Activated CD4-positive, CD25-positive, alpha-beta regulatory T cell (primary cell): ENCODE data around the gene TMEM223.
"Not testable (repeated sequence)": the region's sequence is repeated elsewhere in the genome, so short reads cannot be mapped to it uniquely, and the experiment has no call there.

Experiments used
- DNase-seq, 4 experiments: peaks; one replicate each; lab custom pipeline; 2025; lab: John Stamatoyannopoulos, UW

TMEM223 gene

DNA sequence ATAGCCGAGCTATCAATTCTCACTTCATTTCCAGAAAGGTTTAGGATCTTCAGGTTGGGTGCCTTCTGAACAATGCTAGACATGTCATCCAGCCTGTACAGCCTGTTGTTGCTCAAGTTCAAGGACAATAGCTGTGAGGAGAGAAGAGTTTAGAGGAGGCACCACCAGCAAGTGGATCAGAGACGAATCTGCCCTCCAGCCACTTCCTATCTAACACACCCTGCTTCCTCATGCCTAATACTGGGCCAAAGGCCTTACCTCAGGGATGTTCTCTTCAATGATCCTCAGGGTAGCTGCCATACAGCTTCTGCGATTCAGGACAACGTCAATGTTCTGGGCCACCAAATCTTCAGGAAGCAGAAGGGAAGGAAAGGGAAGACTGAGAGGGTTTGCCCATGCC is 9.3 kb upstream of the TMEM223 start:
- DNase-seq: no peak

GRCh38 chr11:62799486-62799885 is 7.7 kb upstream of the TMEM223 start:
- DNase-seq: no peak

DNA sequence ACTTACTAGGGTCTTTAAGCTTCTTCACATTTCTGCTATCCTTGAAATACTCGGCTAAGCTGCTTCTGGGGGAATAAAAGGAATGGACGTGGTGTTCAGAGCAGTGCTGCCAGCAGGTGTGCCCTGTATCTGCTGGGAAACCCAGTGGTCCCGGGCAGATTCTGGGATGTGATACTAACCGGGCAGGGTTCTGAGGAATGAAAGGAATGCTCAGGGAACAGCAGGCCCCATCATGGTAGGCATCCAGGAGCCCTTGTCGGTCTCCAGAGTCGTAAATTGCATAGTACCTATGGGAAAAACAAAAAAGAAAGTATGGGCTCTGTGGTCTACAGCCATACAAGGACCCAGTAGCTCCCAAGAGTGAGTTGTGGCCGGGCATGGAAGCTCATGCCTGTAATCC is 4.5 kb upstream of the TMEM223 start:
- no peak for DNase-seq

- no peak for DNase-seq
These were observed 2.5 kb upstream of the TMEM223 start for GRCh38 chr11:62794201-62794775.

DNA sequence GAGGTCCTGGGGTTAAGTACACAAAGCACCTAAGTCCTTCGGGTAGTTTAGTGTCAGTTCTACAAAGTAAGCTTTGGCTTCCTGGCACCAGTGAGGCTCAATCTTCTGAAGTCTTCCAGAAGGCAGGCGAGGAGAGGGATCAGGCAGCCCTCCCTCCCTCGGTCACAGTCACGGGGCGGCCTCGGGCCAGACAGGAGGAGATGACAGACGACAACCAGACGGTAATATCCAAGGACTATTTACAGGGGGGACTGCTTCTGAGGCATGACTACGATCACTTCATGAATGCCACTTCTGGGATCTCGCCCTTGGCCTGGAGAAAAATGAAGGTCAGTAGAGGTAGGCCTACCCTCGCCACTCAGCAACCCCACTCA is 383 bp upstream of the TMEM223 start:
- DNase-seq: no peak

- no peak for DNase-seq
These were observed 2.2 kb downstream of the TMEM223 start for GRCh38 chr11:62789576-62789975.

DNA sequence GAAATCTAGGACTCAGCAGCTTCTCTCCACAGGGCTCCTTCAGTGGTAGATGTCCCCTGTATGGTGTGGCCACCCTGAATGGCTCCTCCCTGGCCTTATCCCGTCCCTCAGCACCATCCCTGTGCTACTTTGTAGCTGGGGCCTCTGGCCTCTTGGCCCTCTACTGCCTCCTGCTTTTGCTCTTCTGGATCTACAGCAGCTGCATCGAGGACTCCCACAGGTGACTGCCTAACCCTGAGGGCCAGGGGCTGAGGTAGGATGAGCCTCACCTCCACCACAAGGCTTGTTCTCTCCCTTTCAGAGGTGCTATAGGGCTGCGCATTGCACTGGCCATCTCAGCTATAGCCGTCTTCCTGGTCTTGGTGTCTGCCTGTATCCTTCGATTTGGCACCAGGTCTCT is 2.8 kb downstream of the TMEM223 start:
- no peak for DNase-seq

- peak; percentile 95 to 98 (median 96) for DNase-seq
These were observed 4.6 kb downstream of the TMEM223 start, which contains the start of gene TMEM179B for GRCh38 chr11:62787005-62787759. TSS of gene TMEM179B (plus strand) at chr11:62787402. CDS start at chr11:62787432, 30 bp downstream.

DNA sequence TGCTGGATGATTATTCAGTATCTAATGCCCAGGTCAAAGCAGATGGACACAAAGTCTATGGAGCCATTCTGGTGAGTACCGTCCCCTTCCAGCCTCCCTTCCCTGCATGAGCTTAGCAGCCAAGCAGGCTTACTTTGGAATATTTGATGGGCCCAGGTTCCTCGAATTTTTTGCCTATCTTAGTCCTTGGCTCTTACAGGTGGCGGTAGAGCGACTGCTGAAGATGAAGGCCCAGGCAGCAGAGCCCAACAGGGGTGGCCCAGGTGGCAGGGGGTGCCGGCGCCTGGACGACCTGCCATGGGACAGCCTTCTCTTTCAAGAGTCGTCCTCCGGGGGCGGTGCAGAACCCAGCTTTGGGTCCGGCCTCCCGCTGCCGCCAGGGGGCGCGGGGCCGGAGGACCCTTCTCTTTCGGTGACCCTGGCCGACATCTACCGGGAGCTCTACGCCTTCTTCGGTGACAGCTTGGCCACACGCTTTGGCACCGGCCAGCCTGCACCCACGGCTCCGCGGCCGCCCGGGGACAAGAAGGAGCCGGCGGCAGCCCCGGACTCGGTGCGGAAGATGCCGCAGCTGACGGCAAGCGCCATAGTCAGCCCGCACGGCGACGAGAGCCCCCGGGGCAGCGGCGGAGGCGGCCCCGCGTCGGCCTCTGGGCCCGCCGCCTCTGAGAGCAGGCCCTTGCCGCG is 5.3 kb downstream of the TMEM223 start:
- DNase-seq: peak; percentile 67 to 79 (median 74)

GRCh38 chr11:62782753-62783152 is 9.1 kb downstream of the TMEM223 start:
- no peak for DNase-seq

GRCh38 chr11:62778441-62778840 is 13.4 kb downstream of the TMEM223 start:
- no peak for DNase-seq

- DNase-seq: no peak
These were observed 14.4 kb downstream of the TMEM223 start for GRCh38 chr11:62777389-62777788.

DNA sequence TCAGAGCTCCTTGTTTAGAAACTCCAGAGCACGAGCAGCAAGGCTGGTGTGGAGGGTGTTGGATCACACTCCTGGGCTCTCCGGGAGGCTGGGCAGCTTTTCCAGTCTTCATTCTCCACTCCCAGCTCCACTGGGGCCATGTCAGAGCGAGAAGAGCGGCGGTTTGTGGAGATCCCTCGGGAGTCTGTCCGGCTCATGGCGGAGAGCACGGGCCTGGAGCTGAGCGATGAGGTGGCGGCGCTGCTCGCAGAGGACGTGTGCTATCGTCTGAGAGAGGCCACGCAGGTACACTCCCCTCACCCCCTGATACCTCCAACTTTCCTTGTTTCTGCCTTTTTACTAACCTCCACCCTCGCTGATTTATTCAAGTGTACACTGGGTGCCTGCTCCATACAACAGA is 16.2 kb downstream of the TMEM223 start:
- DNase-seq: no peak

GRCh38 chr11:62774407-62774806 is 17.4 kb downstream of the TMEM223 start:
- DNase-seq: no peak

DNA sequence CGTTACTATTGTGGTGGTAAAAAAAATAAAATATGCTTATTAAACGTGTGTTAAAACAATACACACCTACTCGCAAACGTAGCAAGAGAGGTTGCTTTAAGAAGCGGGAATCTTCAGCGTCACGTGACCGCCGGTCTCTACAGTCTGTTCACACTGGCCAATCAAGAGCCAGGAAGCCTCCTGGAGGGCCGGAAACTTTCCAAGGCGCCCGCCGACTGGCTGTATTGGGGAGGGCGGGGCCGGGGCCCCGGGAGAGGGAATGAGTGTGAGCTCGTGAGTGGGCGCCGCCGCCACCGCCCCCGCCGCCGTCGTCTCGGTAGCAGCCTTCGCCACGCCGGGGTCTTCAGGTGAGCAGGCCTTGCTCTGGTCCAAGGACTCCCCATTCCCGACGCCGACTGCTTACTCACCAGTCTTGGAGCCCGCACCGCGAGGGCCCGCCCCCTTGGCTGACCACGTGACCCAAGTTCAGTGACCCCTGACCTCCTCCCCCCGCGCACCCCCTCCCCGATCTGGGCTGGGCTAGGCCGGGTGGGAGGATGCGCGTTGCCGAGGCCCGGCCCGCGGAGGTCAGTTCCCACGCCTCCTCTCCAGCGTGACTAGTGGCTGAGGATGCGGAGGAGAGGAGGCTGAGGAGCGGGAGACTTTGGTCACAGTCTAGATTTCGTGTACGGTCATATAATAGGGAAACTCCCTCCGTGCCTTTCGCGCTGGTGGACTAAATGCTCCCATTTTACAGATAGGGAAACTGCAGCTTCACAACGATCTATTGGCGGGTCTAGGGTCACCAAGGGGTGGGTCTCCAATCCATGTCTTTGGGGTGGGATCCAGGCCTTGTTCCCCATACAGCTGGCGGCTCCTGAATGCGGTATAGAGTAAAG is 20.4 kb downstream of the TMEM223 start, which contains the start of gene TAF6L:
TAF6L (plus strand) TSS at position 253 of the 878 bp plus-strand sequence. CDS start 4,388 bp downstream, outside the sequence.
- DNase-seq: peak; percentile 77 to 96 (median 86)

DNA sequence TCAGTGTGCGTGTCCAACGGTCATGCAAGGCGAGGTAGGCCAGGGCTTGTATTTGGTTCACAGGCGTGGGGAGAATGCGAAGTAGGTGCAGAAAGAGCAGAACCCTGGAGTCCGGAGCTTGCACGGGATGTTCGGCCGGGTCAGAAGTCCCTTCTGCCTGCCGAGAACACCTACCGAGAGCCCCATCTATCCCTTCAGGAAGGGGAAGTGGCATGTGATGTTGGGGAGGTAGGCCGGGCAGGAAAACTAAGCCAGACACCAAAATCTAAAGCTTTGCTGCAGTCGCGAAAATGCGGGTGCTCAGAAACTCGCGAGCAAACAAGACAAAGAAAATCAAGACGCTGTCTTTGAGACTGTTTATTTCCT is 21.0 kb downstream of the TMEM223 start:
- DNase-seq: no peak

GRCh38 chr11:62760867-62761227 is 31.0 kb downstream of the TMEM223 start:
- not testable (repeated sequence) for DNase-seq

- DNase-seq: no peak
These were observed 33.7 kb downstream of the TMEM223 start for GRCh38 chr11:62757846-62758788.

- no peak for DNase-seq
These were observed 36.7 kb downstream of the TMEM223 start for GRCh38 chr11:62755086-62755615.

GRCh38 chr11:62753736-62754603 is 37.8 kb downstream of the TMEM223 start, which contains the start of gene ZBTB3:
TSS of gene ZBTB3 (minus strand) at chr11:62754160. CDS start at chr11:62753664, 496 bp downstream.
- DNase-seq: peak; percentile 88 to 97 (median 91)
